BJ (cell line): ENCODE results near the gene HRH2. TPM values are rescaled to one million over a fixed set of nuclear protein-coding genes. Genes with fewer than 3 reads are reported as not detected.

Source experiments
- CTCF ChIA-PET: fragments of 350-600 bp; formaldehyde crosslinking; extraction: SDS; loops from one replicate; lab custom pipeline; 2021; ENCODE audit warnings: antibody characterized with exemption, inconsistent platforms; lab: Yijun Ruan, JAX
- POLR2A ChIA-PET: fragments of 300-600 bp; sonication (Branson Sonifier 250); formaldehyde crosslinking; extraction: SDS; loops from one replicate; lab custom pipeline; 2021; ENCODE audit warnings: antibody characterized with exemption; lab: Charles Lee
- DNase-seq: peaks from one replicate; pipeline ENCODE4 v3.0.0-alpha.2; 2011; ENCODE audit warnings: low read depth
- H3K27me3 ChIP-seq: 2 replicates; pipeline ENCODE4 v1.6.0; 2011; ENCODE audit warnings: low read length; ENCODE audit not compliant: control insufficient read depth, insufficient read depth
- H3K36me3 ChIP-seq: 2 replicates; pipeline ENCODE4 v1.5.1; 2011; ENCODE audit warnings: low read length; ENCODE audit not compliant: control insufficient read depth, insufficient read depth
- H3K4me3 ChIP-seq: 2 replicates; pipeline ENCODE4 v1.5.1; 2011; ENCODE audit warnings: low read depth, mild to moderate bottlenecking, control low read depth, low read length
- polyA minus RNA-seq: library from RNA; depleted of rRNA, polyadenylated mRNA; stranded (reverse); fragments of >200 nt; gene quantifications from 2 replicates; pipeline ENCODE4 v1.2.3, GENCODE V29; 2011; rRNA and poly(A)+ RNA removed
- polyA plus RNA-seq: library from polyadenylated mRNA; depleted of rRNA; stranded (reverse); fragments of >200 nt; gene quantifications from 2 replicates; pipeline ENCODE4 v1.2.3, GENCODE V29; 2011; rRNA removed
- TF ChIP-seq, protein P1 (sequence below): IDR thresholded peaks from 2 replicates; pipeline ENCODE4 v1.5.1; 2011; ENCODE audit warnings: low read depth, mild to moderate bottlenecking, control low read depth, inconsistent platforms, low read length, moderate library complexity; ENCODE audit not compliant: insufficient read depth

The HRH2 gene, protein sequence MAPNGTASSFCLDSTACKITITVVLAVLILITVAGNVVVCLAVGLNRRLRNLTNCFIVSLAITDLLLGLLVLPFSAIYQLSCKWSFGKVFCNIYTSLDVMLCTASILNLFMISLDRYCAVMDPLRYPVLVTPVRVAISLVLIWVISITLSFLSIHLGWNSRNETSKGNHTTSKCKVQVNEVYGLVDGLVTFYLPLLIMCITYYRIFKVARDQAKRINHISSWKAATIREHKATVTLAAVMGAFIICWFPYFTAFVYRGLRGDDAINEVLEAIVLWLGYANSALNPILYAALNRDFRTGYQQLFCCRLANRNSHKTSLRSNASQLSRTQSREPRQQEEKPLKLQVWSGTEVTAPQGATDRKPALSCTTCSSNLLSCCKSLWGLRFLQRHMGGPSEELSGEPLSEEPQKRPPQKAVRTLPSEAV
- not detected in 2 replicates for polyA plus RNA-seq
- polyA minus RNA-seq: not detected in 2 replicates

DNA sequence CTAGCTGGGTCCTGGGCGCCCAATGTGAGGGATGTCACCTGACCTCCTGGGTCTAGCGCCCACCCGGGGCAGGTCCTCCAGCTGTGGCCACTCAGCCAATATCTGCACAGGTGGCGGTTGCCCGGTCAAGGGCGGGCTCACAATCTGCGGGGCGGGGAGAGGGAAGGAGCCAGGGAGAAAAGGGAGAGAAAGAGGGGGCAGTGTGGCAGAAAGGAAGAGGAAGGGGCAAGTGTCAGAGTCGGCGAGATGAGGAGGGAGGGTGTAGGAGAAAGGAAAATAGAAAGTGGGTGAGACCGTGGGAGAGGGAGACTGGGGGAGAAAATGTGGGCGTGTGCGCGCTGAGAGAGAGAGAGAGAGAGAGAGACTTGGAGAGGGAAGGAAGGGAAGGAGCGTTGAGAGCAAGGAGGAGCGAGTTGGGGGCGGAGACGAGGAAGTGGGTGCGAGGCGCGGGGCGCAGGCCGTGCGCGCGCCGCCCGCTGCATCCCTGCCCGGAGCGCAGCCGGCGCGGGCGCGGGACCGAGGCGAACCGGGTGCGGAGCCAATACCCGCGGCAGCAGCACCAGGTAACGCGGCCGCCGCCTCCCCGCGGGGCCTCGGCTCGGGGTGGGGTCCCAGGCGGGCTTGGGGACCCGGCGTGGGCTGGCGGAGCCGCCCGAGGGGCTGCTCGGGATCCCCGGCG lies at the start of gene HRH2:
Gene HRH2 (plus strand): TSS at position 479 of the 679 bp plus-strand sequence. CDS start 25,163 bp downstream, outside the sequence.
- ChIA-PET POLR2A (no interaction called here), CTCF (no interaction called here)
- DNase-seq: no peak
- Histone ChIP-seq H3K4me3 (no peak within 1 kb of the TSS), H3K36me3 (no peaks in the 10 kb centered on the region), H3K27me3 (no peaks in the 10 kb centered on the region; the same call in 1 of the 2 replicates)
- TF ChIP-seq, protein P1, sequence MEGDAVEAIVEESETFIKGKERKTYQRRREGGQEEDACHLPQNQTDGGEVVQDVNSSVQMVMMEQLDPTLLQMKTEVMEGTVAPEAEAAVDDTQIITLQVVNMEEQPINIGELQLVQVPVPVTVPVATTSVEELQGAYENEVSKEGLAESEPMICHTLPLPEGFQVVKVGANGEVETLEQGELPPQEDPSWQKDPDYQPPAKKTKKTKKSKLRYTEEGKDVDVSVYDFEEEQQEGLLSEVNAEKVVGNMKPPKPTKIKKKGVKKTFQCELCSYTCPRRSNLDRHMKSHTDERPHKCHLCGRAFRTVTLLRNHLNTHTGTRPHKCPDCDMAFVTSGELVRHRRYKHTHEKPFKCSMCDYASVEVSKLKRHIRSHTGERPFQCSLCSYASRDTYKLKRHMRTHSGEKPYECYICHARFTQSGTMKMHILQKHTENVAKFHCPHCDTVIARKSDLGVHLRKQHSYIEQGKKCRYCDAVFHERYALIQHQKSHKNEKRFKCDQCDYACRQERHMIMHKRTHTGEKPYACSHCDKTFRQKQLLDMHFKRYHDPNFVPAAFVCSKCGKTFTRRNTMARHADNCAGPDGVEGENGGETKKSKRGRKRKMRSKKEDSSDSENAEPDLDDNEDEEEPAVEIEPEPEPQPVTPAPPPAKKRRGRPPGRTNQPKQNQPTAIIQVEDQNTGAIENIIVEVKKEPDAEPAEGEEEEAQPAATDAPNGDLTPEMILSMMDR: no peak

DNA sequence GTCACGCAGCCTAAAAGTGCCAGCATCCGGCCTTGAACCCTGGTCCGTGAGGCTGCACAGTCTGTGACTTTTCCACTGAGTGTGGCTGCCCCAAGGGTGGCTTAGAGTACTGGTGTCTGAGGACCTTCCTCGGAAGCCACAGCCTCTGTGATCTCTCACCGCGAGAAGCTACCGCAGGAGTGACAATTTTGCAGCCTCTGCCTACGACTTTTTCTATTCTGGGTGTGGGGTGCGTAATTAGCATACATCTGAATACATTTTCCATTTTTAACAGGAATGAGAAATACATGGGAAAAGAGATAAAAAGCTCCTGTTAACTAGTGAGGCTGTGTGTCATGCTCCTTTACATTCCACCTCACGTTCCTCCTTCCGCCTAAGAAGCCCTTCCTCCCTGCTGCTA lies 48.3 kb upstream of the HRH2 start:
- CTCF ChIA-PET: no interaction called here
- POLR2A ChIA-PET: no interaction called here
- H3K4me3 ChIP-seq: no peak overlapping the region
- H3K27me3 ChIP-seq: no peaks in the 10 kb centered on the region
- no peaks in the 10 kb centered on the region for H3K36me3 ChIP-seq
- TF ChIP-seq, protein P1: no peak
- DNase-seq: no peak

DNA sequence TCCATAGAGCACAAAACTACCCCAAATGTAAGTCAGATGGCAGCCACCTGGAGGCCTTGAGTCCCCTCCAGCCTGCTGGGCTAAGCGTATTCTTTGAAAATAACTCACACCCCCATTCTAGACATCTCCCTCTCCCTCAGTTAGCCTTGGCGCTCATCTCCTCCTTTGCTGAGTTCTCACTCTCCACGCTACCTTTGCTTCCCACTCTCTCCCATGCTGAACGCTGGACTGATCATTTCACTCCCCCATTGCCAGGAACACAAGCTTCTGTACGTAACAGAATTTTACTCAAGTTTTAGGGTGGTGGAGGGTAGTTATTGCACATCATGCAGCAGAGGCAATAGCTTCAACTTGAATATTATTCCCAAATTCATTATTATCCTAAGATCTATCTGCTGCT lies 47.5 kb upstream of the HRH2 start:
- Histone ChIP-seq H3K36me3 (no peaks in the 10 kb centered on the region), H3K27me3 (no peaks in the 10 kb centered on the region), H3K4me3 (no peak overlapping the region)
- DNase-seq: no peak
- ChIA-PET CTCF (no interaction called here), POLR2A (no interaction called here)
- TF ChIP-seq, protein P1: no peak

DNA sequence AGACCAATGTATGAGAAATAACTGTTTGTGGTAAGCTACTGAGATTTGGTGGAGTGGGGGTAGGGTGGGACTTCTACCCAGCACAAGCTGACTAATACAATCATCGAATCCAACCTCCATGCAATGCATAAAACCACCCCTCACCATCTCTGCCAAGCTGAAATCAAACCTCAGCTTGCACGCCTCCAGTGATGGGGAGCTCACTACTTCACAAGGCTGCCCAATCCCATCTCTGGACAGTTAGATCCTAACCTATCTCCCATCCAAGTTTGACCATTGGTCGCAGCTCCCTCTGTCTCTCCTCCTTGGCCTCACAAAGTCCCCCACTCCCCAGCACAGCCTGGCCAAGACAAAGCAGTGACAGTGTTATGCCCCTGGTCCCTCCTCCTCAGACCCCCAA lies 47.0 kb upstream of the HRH2 start:
- Histone ChIP-seq H3K27me3 (no peaks in the 10 kb centered on the region), H3K4me3 (no peak overlapping the region), H3K36me3 (no peaks in the 10 kb centered on the region)
- POLR2A ChIA-PET: no interaction called here
- TF ChIP-seq, protein P1: no peak
- no peak for DNase-seq
- CTCF ChIA-PET: no interaction called here

DNA sequence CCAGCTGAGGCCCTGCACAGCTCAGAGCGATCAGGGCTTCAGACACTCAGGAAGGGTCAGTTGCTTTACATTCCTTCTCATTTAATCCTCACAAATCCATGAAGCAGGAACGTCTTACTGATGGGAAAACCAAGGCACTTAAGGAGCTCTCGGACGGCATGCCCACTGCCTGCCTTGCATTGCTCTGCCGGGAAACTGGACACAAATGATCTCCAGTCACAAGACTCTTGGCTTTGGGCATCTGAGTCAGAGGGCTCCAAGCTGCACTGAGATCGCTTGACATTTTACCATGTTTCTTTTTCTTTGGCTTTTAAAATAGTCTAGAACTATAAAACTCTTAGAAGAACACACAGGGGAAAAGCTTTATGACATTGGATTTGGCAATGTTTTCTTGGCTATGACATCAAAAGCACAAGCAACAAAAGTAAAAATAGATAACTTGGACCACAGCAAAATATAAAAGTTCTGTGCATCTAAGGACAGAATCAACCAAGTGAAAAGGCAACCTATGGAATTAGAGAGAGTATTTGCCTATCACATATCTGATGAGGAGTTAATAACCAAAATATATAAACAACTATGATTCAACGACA lies 43.6 kb upstream of the HRH2 start:
- TF ChIP-seq, protein P1: no peak
- no peak for DNase-seq
- CTCF ChIA-PET: no interaction called here
- H3K4me3 ChIP-seq: no peak overlapping the region
- no peaks in the 10 kb centered on the region for H3K27me3 ChIP-seq
- POLR2A ChIA-PET: no interaction called here
- H3K36me3 ChIP-seq: no peaks in the 10 kb centered on the region
